Measurements from ENCODE around the gene POLE2.

The POLE2 gene

DNA sequence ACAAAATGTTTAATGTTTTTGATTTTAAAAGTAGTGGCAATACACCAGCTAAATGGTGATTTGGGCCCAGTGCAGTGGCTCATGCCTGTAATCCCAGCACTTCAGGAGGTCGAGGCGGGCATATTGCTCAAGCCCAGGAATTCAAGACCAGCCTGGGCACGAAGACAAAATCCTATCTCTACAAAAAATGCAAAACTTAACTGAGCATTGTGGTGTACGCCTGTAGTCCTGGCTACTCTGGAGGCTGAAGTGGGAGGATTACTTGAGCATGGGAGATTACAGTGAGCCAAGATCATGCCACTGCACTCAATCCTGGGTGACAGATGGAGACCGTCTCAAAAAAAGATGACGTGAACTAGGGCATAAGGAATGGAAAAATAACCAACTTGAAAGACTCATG is 72.2 kb downstream of the POLE2 start:
- H3K4me3 ChIP-seq (ENCODE audit: control insufficient read depth, low read depth, low read length) = no peak overlapping the region
- no peak for DNase-seq (ENCODE audit: low read depth)
- TF ChIP-seq, protein P1, sequence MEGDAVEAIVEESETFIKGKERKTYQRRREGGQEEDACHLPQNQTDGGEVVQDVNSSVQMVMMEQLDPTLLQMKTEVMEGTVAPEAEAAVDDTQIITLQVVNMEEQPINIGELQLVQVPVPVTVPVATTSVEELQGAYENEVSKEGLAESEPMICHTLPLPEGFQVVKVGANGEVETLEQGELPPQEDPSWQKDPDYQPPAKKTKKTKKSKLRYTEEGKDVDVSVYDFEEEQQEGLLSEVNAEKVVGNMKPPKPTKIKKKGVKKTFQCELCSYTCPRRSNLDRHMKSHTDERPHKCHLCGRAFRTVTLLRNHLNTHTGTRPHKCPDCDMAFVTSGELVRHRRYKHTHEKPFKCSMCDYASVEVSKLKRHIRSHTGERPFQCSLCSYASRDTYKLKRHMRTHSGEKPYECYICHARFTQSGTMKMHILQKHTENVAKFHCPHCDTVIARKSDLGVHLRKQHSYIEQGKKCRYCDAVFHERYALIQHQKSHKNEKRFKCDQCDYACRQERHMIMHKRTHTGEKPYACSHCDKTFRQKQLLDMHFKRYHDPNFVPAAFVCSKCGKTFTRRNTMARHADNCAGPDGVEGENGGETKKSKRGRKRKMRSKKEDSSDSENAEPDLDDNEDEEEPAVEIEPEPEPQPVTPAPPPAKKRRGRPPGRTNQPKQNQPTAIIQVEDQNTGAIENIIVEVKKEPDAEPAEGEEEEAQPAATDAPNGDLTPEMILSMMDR (conservative IDR thresholded peaks at IDR 0.05; ENCODE audit: control insufficient read depth, insufficient read depth, low read depth, low read length) = no peak

DNA sequence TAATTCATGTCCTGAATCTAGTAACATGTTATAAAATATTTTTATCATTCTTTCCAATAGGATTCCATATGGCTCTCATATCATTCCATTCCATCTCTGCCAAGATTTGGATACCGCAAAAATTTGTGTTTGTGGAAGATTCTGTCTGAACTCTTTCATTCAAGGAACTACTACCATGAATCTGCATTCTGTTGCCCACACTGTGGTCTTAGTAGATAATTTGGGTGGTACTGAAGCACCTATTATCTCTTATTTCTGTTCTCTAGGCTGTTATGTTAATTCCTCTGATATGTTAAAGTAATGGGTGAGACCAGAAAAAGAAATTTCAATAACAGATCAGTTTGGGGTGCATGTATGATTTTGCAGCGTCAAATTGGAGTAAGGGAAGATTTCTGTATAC is 73.8 kb downstream of the POLE2 start:
- no peak overlapping the region for H3K4me3 ChIP-seq (ENCODE audit: control insufficient read depth, low read depth, low read length)
- TF ChIP-seq, protein P1 (conservative IDR thresholded peaks at IDR 0.05; ENCODE audit: control insufficient read depth, insufficient read depth, low read depth, low read length) = no peak
- no peak for DNase-seq (ENCODE audit: low read depth)

DNA sequence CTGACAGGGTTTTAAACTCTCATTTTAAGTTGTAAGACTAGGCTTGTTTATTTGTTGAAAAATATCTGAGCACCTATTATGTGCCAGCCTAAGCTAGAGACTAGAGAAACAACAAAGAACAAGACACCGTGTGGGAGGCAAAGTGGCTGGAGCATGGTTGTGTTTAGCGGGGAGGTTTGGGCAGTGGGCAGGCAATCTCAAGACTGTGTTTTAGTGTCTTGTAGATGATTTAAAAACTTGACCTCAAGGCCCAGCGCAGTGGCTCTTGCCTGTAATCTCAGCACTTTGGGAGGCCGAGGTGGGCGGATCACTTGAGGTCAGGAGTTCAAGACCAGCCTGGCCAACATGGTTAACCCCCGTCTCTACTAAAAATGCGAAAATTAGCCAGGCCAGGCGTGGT is 75.3 kb downstream of the POLE2 start:
- TF ChIP-seq, protein P1 (conservative IDR thresholded peaks at IDR 0.05; ENCODE audit: control insufficient read depth, insufficient read depth, low read depth, low read length) = no peak
- no peak for DNase-seq (ENCODE audit: low read depth)
- H3K4me3 ChIP-seq (ENCODE audit: control insufficient read depth, low read depth, low read length) = no peak overlapping the region

DNA sequence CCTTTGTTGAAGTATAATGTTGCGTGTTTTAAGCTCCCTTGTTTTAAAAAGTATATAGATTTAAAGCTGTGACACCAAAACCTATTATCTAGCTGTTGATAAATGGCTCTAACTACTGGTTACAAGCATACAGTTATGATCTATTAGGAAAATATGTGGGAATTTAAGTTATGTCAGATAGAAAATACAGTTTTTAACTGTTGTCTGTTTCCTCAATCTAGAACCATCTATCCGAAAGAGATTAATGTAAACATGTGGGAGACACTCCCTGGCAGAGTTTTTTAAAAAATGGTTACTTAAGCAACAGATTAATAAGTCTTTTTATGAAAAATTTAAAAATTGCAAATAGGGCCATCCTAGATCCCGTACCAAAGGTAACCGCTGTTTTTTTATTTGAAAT is 75.8 kb downstream of the POLE2 start:
- DNase-seq (ENCODE audit: low read depth) = no peak
- TF ChIP-seq, protein P1 (conservative IDR thresholded peaks at IDR 0.05; ENCODE audit: control insufficient read depth, insufficient read depth, low read depth, low read length) = no peak
- H3K4me3 ChIP-seq (ENCODE audit: control insufficient read depth, low read depth, low read length) = no peak overlapping the region

DNA sequence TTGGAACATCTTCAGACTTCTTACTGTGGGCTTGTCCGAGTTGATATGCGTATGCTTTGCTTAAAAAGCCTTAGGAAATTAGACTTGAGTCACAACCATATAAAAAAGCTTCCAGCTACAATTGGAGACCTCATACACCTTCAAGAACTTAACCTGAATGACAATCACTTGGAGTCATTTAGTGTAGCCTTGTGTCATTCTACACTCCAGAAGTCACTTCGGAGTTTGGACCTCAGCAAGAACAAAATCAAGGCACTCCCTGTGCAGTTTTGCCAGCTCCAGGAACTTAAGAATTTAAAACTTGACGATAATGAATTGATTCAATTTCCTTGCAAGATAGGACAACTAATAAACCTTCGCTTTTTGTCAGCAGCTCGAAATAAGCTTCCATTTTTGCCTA is 80.4 kb downstream of the POLE2 start:
- no peak overlapping the region for H3K4me3 ChIP-seq (ENCODE audit: control insufficient read depth, low read depth, low read length)
- TF ChIP-seq, protein P1 (conservative IDR thresholded peaks at IDR 0.05; ENCODE audit: control insufficient read depth, insufficient read depth, low read depth, low read length) = no peak
- DNase-seq (ENCODE audit: low read depth) = no peak

DNA sequence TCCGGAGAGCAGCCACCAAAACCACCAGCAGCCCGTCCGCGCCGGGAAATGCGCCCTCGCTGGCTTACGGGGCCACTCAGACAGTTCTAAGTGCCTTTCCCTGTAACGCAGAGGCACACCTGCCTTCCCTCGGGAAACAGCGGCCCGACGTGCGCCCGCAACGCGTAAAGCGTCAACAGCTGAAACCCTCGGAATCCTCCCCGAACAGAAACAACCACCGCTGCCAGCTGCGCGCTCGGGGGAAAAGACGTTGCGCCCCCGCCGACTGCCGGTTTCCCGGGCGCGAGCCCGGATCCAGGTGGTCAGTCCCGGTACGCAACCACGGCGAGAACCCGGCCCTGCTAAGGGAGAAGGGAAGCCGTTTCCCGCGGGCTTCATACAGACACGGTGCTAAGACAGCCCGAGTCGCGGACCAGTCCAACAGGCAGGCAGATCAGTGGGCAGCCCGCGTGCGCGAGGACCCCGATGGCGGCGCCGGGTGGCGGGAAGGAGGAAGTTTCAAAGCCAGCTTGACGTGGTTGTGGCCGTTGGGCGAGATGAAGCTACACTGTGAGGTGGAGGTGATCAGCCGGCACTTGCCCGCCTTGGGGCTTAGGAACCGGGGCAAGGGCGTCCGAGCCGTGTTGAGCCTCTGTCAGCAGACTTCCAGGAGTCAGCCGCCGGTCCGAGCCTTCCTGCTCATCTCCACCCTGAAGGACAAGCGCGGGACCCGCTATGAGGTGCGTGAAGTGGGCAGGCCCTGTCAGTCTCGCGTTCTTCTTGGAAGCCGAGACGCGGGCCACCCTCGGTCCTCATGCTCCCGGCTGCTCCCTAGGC is 89.3 kb downstream of the POLE2 start, which contains the start of gene LRR1:
TSS of gene LRR1 (plus strand) at position 456 of the 816 bp plus-strand sequence. CDS start at position 537, 81 bp downstream.
- TF ChIP-seq, protein P1 (conservative IDR thresholded peaks at IDR 0.05; ENCODE audit: control insufficient read depth, insufficient read depth, low read depth, low read length) = no peak
- DNase-seq (ENCODE audit: low read depth) = peak; percentile 86
- H3K4me3 ChIP-seq (ENCODE audit: control insufficient read depth, low read depth, low read length) = peak within 1 kb of the TSS; percentile 95

All from fibroblast of mammary gland (primary cell).